SU-DHL-6 (cell line): Measurements from ENCODE around the gene UBE2G2.

Source experiments
- H2AFZ ChIP-seq: fragments of 200-600 bp; sonication (generic); 2 replicates; pipeline ENCODE4 v1.6.1; 2014; ENCODE audit warnings: low read depth, mild to moderate bottlenecking, moderate library complexity, mixed read lengths, antibody characterized with exemption, low read length; ENCODE audit not compliant: severe bottlenecking
- H3F3A ChIP-seq: fragments of 200-600 bp; shearing (Covaris generic); 2 replicates; pipeline ENCODE4 v1.6.0; 2016; ENCODE audit warnings: antibody characterized with exemption, mild to moderate bottlenecking; ENCODE audit not compliant: insufficient read depth
- H3K27ac ChIP-seq: fragments of 200-600 bp; sonication (generic); 2 replicates; pipeline ENCODE4 v1.5.1; 2016; ENCODE audit warnings: low read depth, mild to moderate bottlenecking, low read length, moderate library complexity, mixed read lengths
- H3K27me3 ChIP-seq: fragments of 200-600 bp; sonication (generic), shearing (Covaris generic); 2 replicates; pipeline ENCODE4 v1.6.0; 2014; ENCODE audit warnings: mild to moderate bottlenecking, low read length
- H3K36me3 ChIP-seq: fragments of 200-600 bp; sonication (generic); 2 replicates; pipeline ENCODE4 v1.6.1; 2014; ENCODE audit warnings: mild to moderate bottlenecking, low read length, mixed read lengths
- H3K4me2 ChIP-seq: fragments of 300-600, 200-600 bp; shearing (Covaris generic), sonication (generic); 2 replicates; pipeline ENCODE4 v1.6.0; 2014; ENCODE audit warnings: low read length, low read depth, mild to moderate bottlenecking; ENCODE audit not compliant: poor library complexity, severe bottlenecking
- H3K4me3 ChIP-seq: fragments of 200-600 bp; sonication (generic); 2 replicates; pipeline ENCODE4 v1.5.1; 2014; ENCODE audit warnings: antibody characterized with exemption, low read length, mild to moderate bottlenecking, mixed read lengths; ENCODE audit not compliant: insufficient read depth, poor library complexity, severe bottlenecking
- H3K79me2 ChIP-seq: fragments of 200-600 bp; sonication (generic); 2 replicates; pipeline ENCODE4 v1.6.1; 2014; ENCODE audit warnings: mild to moderate bottlenecking, low read length, moderate library complexity; ENCODE audit not compliant: insufficient read depth
- H3K9ac ChIP-seq: fragments of 200-600 bp; sonication (generic); 2 replicates; pipeline ENCODE4 v1.7.0; 2014; ENCODE audit warnings: mild to moderate bottlenecking, low read length
- H3K9me2 ChIP-seq: fragments of 200-600 bp; sonication (generic); replicated peaks from 2 replicates; pipeline ENCODE4 v1.6.1; 2014; ENCODE audit warnings: low read length; ENCODE audit not compliant: insufficient read depth
- H3K9me3 ChIP-seq: fragments of 200-600 bp; sonication (generic); 2 replicates; pipeline ENCODE4 v1.6.1; 2014; ENCODE audit warnings: low read length, mixed read lengths; ENCODE audit not compliant: insufficient read depth
- H4K20me1 ChIP-seq: fragments of 200-600 bp; sonication (generic); 2 replicates; pipeline ENCODE4 v1.6.1; 2014; ENCODE audit warnings: low read depth, mild to moderate bottlenecking, antibody characterized with exemption, low read length, moderate library complexity, mixed read lengths
- EZH2phosphoT487 ChIP-seq: fragments of 200-600 bp; sonication (generic), shearing (Covaris generic); conservative IDR thresholded peaks from 2 replicates; pipeline ENCODE4 v1.6.1; 2018; ENCODE audit warnings: mild to moderate bottlenecking, antibody characterized with exemption, low read length, moderate library complexity, mixed read lengths
- TF ChIP-seq, protein P1 (sequence below): fragments of 200-600 bp; sonication (generic); IDR thresholded peaks from one replicate; pipeline ENCODE4 v1.5.1; 2017; ENCODE audit warnings: antibody characterized with exemption, mild to moderate bottlenecking, low read length, moderate library complexity; ENCODE audit not compliant: insufficient read depth, poor library complexity, severe bottlenecking

UBE2G2 gene

DNA sequence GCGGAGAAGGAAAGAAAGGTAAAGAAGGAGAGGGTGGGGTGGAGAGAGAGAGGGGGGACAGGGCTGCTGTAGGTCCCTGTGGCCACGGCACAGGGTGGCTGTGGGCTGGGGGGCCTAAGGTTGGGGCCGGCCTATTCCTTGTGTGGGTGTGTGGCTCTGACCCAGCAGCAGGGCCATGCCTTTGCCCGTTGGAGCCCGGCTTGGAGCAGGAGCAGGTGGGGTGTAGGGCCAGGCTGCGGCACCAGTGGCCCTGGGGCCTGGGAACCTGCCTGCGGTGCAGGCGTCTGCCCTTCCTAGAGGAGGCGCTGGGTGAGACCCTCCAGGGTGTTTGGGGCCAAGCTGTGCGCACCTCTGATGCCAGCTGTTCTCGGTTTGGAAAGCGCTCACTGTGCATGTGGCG is 35.9 kb upstream of the UBE2G2 start:
- H3K79me2 ChIP-seq, result no peaks in the 10 kb centered on the region
- H2AFZ ChIP-seq, result no peak overlapping the region
- no peak overlapping the region for H3K27ac ChIP-seq
- TF ChIP-seq EZH2phosphoT487, result no peak
- TF ChIP-seq, protein P1, sequence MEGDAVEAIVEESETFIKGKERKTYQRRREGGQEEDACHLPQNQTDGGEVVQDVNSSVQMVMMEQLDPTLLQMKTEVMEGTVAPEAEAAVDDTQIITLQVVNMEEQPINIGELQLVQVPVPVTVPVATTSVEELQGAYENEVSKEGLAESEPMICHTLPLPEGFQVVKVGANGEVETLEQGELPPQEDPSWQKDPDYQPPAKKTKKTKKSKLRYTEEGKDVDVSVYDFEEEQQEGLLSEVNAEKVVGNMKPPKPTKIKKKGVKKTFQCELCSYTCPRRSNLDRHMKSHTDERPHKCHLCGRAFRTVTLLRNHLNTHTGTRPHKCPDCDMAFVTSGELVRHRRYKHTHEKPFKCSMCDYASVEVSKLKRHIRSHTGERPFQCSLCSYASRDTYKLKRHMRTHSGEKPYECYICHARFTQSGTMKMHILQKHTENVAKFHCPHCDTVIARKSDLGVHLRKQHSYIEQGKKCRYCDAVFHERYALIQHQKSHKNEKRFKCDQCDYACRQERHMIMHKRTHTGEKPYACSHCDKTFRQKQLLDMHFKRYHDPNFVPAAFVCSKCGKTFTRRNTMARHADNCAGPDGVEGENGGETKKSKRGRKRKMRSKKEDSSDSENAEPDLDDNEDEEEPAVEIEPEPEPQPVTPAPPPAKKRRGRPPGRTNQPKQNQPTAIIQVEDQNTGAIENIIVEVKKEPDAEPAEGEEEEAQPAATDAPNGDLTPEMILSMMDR, result no peak
- H3K9me2 ChIP-seq, result no peaks in the 10 kb centered on the region
- no peaks in the 10 kb centered on the region for H4K20me1 ChIP-seq
- no peaks in the 10 kb centered on the region for H3F3A ChIP-seq
- no peaks in the 10 kb centered on the region for H3K9me3 ChIP-seq
- H3K36me3 ChIP-seq, result no peaks in the 10 kb centered on the region
- no peak overlapping the region for H3K9ac ChIP-seq
- no peak overlapping the region for H3K4me2 ChIP-seq
- no peak overlapping the region for H3K4me3 ChIP-seq
- no peaks in the 10 kb centered on the region for H3K27me3 ChIP-seq

DNA sequence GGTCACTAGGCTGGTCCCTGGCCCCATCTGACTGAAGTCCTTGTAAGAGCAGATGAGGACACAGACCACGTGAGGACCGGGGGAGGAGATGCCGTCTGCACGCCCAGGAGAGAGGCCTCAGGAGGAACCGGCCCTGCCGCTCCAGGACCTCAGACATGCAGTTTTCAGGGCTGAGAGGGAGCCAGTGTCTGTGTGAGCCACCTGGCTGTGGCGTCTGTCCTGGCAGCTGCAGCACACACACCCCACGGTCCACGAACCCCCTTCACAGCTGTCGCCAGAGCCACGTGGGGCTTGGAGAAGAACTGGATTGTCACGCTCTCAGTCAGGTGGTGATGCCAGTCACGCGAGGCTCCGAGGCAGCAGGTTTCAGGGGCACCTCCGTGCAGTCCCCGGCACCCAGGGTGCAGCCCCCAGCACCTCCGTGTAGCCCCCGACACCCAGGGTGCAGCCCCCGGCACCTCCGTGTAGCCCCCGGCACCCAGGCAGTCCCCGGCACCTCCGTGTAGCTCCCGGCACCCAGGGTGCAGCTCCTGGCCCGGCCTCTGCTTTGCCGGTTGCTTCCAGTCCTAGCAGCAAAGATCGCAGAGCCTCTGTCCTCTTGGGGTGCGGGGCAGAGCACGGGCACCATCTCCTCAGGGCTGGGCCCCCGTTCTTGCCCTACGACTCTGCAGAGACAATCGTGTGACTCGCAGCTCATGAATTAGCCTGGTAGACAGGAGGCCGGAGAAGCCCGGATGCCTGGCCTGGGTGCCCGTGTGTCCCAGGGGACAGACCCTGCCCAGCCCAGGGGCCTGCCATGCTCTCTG is 35.2 kb upstream of the UBE2G2 start:
- Histone ChIP-seq H3K9ac (no peak overlapping the region), H3K4me3 (no peak overlapping the region), H3K36me3 (no peaks in the 10 kb centered on the region), H3K27ac (no peak overlapping the region), H3K27me3 (no peaks in the 10 kb centered on the region), H3K4me2 (no peak overlapping the region), H3K9me3 (no peaks in the 10 kb centered on the region), H3K9me2 (no peaks in the 10 kb centered on the region), H3F3A (no peaks in the 10 kb centered on the region), H2AFZ (no peak overlapping the region), H4K20me1 (no peaks in the 10 kb centered on the region), H3K79me2 (no peaks in the 10 kb centered on the region)
- no peak for TF ChIP-seq EZH2phosphoT487
- TF ChIP-seq, protein P1, result no peak

DNA sequence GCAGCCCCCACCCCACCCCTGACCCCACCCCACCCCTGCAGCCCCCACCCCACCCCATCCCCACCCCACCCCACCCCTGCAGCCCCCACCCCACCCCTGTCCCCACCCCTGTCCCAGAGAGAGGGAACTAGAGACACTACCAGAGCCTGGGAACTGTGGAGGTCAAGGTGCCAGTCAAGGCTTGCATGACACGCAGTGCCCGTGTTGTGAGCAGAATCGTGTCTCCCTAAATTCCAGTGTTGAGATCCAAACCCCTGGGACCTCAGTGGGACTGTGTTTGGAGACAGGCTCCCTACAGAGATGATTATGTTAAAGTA is 34.7 kb upstream of the UBE2G2 start:
- Histone ChIP-seq H3K36me3 (no peaks in the 10 kb centered on the region), H3F3A (no peaks in the 10 kb centered on the region), H4K20me1 (no peaks in the 10 kb centered on the region), H2AFZ (no peak overlapping the region), H3K79me2 (no peaks in the 10 kb centered on the region), H3K9me3 (no peaks in the 10 kb centered on the region), H3K4me3 (no peak overlapping the region), H3K27ac (no peak overlapping the region), H3K27me3 (no peaks in the 10 kb centered on the region), H3K4me2 (no peak overlapping the region), H3K9ac (no peak overlapping the region), H3K9me2 (no peaks in the 10 kb centered on the region)
- TF ChIP-seq EZH2phosphoT487, result no peak
- TF ChIP-seq, protein P1, result no peak
